SU-DHL-6 (cell line): ENCODE measurements around the gene CISD3.
A peak's percentile ranks its signal among the peaks of the same experiment; 100 is the strongest.

ENCODE experiments used
- H2AFZ ChIP-seq: fragments of 200-600 bp; sonication (generic); 2 replicates; pipeline ENCODE4 v1.6.1; 2014; ENCODE audit warnings: low read depth, mild to moderate bottlenecking, moderate library complexity, mixed read lengths, antibody characterized with exemption, low read length; ENCODE audit not compliant: severe bottlenecking
- H3F3A ChIP-seq: fragments of 200-600 bp; shearing (Covaris generic); 2 replicates; pipeline ENCODE4 v1.6.0; 2016; ENCODE audit warnings: antibody characterized with exemption, mild to moderate bottlenecking; ENCODE audit not compliant: insufficient read depth
- H3K27ac ChIP-seq: fragments of 200-600 bp; sonication (generic); 2 replicates; pipeline ENCODE4 v1.5.1; 2016; ENCODE audit warnings: low read depth, mild to moderate bottlenecking, low read length, moderate library complexity, mixed read lengths
- H3K27me3 ChIP-seq: fragments of 200-600 bp; sonication (generic), shearing (Covaris generic); 2 replicates; pipeline ENCODE4 v1.6.0; 2014; ENCODE audit warnings: mild to moderate bottlenecking, low read length
- H3K36me3 ChIP-seq: fragments of 200-600 bp; sonication (generic); 2 replicates; pipeline ENCODE4 v1.6.1; 2014; ENCODE audit warnings: mild to moderate bottlenecking, low read length, mixed read lengths
- H3K4me2 ChIP-seq: fragments of 300-600, 200-600 bp; shearing (Covaris generic), sonication (generic); 2 replicates; pipeline ENCODE4 v1.6.0; 2014; ENCODE audit warnings: low read length, low read depth, mild to moderate bottlenecking; ENCODE audit not compliant: poor library complexity, severe bottlenecking
- H3K4me3 ChIP-seq: fragments of 200-600 bp; sonication (generic); 2 replicates; pipeline ENCODE4 v1.5.1; 2014; ENCODE audit warnings: antibody characterized with exemption, low read length, mild to moderate bottlenecking, mixed read lengths; ENCODE audit not compliant: insufficient read depth, poor library complexity, severe bottlenecking
- H3K79me2 ChIP-seq: fragments of 200-600 bp; sonication (generic); 2 replicates; pipeline ENCODE4 v1.6.1; 2014; ENCODE audit warnings: mild to moderate bottlenecking, low read length, moderate library complexity; ENCODE audit not compliant: insufficient read depth
- H3K9ac ChIP-seq: fragments of 200-600 bp; sonication (generic); 2 replicates; pipeline ENCODE4 v1.7.0; 2014; ENCODE audit warnings: mild to moderate bottlenecking, low read length
- H3K9me2 ChIP-seq: fragments of 200-600 bp; sonication (generic); replicated peaks from 2 replicates; pipeline ENCODE4 v1.6.1; 2014; ENCODE audit warnings: low read length; ENCODE audit not compliant: insufficient read depth
- H3K9me3 ChIP-seq: fragments of 200-600 bp; sonication (generic); 2 replicates; pipeline ENCODE4 v1.6.1; 2014; ENCODE audit warnings: low read length, mixed read lengths; ENCODE audit not compliant: insufficient read depth
- H4K20me1 ChIP-seq: fragments of 200-600 bp; sonication (generic); 2 replicates; pipeline ENCODE4 v1.6.1; 2014; ENCODE audit warnings: low read depth, mild to moderate bottlenecking, antibody characterized with exemption, low read length, moderate library complexity, mixed read lengths
- EZH2phosphoT487 ChIP-seq: fragments of 200-600 bp; sonication (generic), shearing (Covaris generic); conservative IDR thresholded peaks from 2 replicates; pipeline ENCODE4 v1.6.1; 2018; ENCODE audit warnings: mild to moderate bottlenecking, antibody characterized with exemption, low read length, moderate library complexity, mixed read lengths
- TF ChIP-seq, protein P1 (sequence below): fragments of 200-600 bp; sonication (generic); IDR thresholded peaks from one replicate; pipeline ENCODE4 v1.5.1; 2017; ENCODE audit warnings: antibody characterized with exemption, mild to moderate bottlenecking, low read length, moderate library complexity; ENCODE audit not compliant: insufficient read depth, poor library complexity, severe bottlenecking

Gene CISD3

DNA sequence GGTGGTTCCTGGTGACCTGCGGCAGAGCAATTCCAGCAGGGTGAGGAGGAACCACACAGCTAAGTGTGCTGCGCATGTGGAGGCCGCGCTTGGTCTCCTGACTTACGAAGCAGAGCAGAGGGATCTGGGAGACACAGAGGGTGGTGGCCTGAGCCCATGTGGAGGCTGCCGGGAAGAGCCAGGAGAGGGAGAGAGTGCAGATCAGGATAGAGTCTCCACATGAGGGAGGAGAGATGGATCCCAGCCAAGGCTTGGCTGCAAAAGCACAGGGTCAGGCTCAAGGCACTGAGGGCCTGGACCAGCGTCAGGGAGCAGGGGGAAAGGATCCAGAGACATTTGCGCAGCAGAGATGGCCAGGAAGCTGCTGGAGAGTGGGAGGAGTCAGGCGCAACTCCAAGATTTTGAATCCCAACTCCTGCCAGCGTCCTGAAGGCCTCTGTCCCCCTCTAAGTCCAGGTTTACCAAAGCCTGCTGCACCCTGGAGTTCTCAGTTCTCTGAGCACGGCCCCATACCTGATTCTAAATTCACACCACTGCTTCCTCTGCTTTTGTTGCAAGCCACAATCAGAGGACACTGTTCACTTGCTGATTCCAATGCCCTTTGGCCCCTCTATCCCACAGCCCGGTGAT is 36.3 kb upstream of the CISD3 start:
- Histone ChIP-seq H3K79me2 (no peaks in the 10 kb centered on the region), H4K20me1 (no peaks in the 10 kb centered on the region), H3K9ac (no peak overlapping the region), H3F3A (no peaks in the 10 kb centered on the region), H2AFZ (no peak overlapping the region), H3K27ac (no peak overlapping the region), H3K4me3 (no peak overlapping the region), H3K9me3 (no peaks in the 10 kb centered on the region), H3K36me3 (no peaks in the 10 kb centered on the region), H3K9me2 (no peaks in the 10 kb centered on the region), H3K4me2 (no peak overlapping the region), H3K27me3 (no peaks in the 10 kb centered on the region)
- no peak for TF ChIP-seq EZH2phosphoT487

DNA sequence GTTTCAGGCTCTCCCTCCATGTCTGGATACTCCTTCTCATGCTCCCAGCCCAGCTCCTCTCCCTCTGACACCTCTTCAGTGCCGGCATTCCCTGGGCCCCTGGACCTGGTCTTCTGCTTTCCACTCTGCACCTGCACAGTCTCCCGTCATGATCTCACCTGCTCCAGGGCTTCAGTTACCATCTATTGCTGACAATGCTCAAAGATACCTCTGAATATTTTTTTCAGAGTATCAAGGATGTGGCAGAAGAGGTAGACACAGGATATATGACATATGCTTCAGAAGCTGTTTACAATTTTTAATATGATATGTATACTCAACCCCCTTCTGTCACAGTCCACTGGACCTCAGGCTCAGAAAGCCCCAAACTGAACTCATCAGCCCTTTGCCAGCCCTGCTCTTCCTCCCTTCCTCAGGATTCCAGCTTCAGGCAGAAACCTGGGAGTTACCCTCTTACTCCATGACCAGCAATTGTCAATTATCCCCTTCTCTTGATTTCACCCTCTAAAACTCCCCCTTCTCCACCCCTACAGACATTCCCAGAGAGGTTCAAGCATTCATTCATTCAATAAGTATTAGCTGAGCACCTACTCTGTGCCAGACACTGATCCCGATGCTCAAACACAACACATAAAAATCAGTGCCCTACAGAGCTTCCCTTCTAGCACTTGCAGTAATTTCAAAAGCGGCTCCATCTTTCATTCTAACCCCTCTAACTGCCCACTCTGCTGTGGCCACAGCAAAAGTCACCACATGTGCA is 32.9 kb upstream of the CISD3 start:
- Histone ChIP-seq H3K79me2 (no peaks in the 10 kb centered on the region), H3K27ac (no peak overlapping the region), H3K9me3 (no peaks in the 10 kb centered on the region), H3K27me3 (no peaks in the 10 kb centered on the region), H3K9me2 (no peaks in the 10 kb centered on the region), H3K9ac (no peak overlapping the region), H3K4me3 (no peak overlapping the region), H4K20me1 (no peaks in the 10 kb centered on the region), H2AFZ (no peak overlapping the region), H3K36me3 (no peaks in the 10 kb centered on the region), H3F3A (peaks cover 12% of the 10 kb centered on the region), H3K4me2 (no peak overlapping the region)
- TF ChIP-seq, protein P1, sequence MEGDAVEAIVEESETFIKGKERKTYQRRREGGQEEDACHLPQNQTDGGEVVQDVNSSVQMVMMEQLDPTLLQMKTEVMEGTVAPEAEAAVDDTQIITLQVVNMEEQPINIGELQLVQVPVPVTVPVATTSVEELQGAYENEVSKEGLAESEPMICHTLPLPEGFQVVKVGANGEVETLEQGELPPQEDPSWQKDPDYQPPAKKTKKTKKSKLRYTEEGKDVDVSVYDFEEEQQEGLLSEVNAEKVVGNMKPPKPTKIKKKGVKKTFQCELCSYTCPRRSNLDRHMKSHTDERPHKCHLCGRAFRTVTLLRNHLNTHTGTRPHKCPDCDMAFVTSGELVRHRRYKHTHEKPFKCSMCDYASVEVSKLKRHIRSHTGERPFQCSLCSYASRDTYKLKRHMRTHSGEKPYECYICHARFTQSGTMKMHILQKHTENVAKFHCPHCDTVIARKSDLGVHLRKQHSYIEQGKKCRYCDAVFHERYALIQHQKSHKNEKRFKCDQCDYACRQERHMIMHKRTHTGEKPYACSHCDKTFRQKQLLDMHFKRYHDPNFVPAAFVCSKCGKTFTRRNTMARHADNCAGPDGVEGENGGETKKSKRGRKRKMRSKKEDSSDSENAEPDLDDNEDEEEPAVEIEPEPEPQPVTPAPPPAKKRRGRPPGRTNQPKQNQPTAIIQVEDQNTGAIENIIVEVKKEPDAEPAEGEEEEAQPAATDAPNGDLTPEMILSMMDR, result no peak
- no peak for TF ChIP-seq EZH2phosphoT487

DNA sequence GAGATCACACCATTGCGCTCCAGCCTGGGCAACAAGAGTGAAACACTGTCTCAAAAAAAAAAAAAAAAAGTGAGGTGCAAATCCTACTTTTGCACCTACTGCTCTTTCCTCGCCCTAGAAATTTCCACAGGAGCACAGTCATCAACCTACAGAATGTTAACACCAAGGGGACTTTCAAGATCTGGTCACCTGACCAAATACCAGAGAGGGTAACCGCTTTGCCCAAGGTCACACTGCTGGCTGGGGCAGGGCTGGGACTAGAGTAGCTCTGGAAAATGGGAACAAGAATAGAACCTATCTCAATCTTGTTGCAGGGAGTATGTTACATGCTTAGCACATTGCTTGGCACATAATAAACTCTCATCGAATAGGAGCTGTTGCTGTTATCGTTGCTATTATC is 31.4 kb upstream of the CISD3 start:
- no peaks in the 10 kb centered on the region for H3K79me2 ChIP-seq
- H3K4me2 ChIP-seq, result no peak overlapping the region
- no peaks in the 10 kb centered on the region for H3K36me3 ChIP-seq
- H2AFZ ChIP-seq, result no peak overlapping the region
- H4K20me1 ChIP-seq, result no peaks in the 10 kb centered on the region
- no peak overlapping the region for H3K4me3 ChIP-seq
- H3K27me3 ChIP-seq, result no peaks in the 10 kb centered on the region
- no peaks in the 10 kb centered on the region for H3K9me3 ChIP-seq
- no peak overlapping the region for H3K27ac ChIP-seq
- no peak for TF ChIP-seq EZH2phosphoT487
- H3K9ac ChIP-seq, result no peak overlapping the region
- H3K9me2 ChIP-seq, result no peaks in the 10 kb centered on the region
- peaks cover 27% of the 10 kb centered on the region for H3F3A ChIP-seq

DNA sequence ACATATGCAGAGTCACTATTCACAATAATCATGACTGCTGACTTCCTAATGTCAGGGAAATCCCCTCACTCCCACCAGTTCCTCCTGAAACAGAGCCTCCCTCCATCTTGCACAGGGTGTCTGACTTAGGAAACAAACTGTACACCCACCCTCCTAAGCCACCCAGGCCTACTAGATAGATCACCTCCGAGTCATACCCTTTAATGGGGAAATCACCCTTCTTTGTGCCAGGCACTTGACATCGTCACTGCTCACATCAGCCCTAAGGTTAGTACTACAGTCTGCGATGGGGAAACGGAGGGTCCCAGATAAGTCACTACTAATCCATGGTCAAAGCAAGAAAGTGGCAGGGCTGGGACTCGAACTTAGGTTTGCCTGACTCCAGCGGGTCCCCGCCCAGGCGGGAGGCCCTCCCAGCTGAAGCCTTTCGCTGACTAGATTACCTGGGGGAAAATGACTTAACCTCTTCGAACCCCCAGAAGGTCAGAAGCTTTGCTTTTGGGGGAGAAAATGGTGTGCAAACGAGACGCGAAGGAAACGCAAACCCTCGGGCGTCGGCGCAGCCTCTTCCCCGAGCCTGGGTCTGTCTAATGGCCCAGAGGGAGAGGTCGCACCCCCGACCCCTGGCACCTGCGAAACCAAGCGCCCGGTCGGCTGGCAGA is 28.5 kb upstream of the CISD3 start:
- Histone ChIP-seq H3K9ac (peak overlapping the region; percentile 93), H3F3A (peaks cover 38% of the 10 kb centered on the region), H3K79me2 (peaks cover 17% of the 10 kb centered on the region), H3K9me3 (no peaks in the 10 kb centered on the region), H3K27ac (peak overlapping the region; percentile 87), H4K20me1 (no peaks in the 10 kb centered on the region), H3K36me3 (no peaks in the 10 kb centered on the region), H3K4me2 (peak overlapping the region; percentile 83), H3K4me3 (peak overlapping the region; percentile 83), H2AFZ (peak overlapping the region; percentile 32), H3K27me3 (no peaks in the 10 kb centered on the region), H3K9me2 (no peaks in the 10 kb centered on the region)
- no peak for TF ChIP-seq EZH2phosphoT487
- TF ChIP-seq, protein P1, result no peak
